ENCODE data around the gene IL17RE. TPM values are rescaled to one million over a fixed set of nuclear protein-coding genes. Genes with fewer than 3 reads are reported as not detected.

Gene IL17RE
- total RNA-seq, 1 experiment from 2014 or later = 77.3 TPM

DNA sequence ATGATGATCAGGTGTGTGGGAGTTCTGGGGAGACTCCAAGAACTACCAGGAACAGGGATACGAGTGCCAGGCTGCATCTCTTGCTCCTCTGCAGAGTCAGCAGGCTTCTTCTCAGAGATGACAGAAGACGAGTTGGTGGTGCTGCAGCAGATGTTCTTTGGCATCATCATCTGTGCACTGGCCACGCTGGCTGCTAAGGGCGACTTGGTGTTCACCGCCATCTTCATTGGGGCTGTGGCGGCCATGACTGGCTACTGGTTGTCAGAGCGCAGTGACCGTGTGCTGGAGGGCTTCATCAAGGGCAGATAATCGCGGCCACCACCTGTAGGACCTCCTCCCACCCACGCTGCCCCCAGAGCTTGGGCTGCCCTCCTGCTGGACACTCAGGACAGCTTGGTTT, 41.6 kb downstream of the IL17RE start:
- BruUV-seq (replicated peaks) = no TSS peak
- peak overlapping the region; percentile 16 for H3K4me3 Mint-ChIP-seq (ENCODE audit: unreplicated experiment)
- no peak for DNase-seq
- TF ChIP-seq CTCF (IDR thresholded peaks at IDR 0.05; ENCODE audit: insufficient read depth in 1 of 2, low read depth in 1 of 2, low read length in 1 of 2, severe bottlenecking in 1 of 2, unreplicated experiment in 1 of 2) = no peak
- Histone ChIP-seq H3K4me3 (ENCODE audit: low read depth, low read length) (no peak overlapping the region), H3K36me3 (ENCODE audit: control insufficient read depth, insufficient read depth, low read length) (no peaks in the 10 kb centered on the region), H3K27me3 (replicated peaks; ENCODE audit: control insufficient read depth, insufficient read depth, low read length) (no peaks in the 10 kb centered on the region), H3K4me1 (0 out of 2 replicates have a peak, but pooled peaks cover 6% of the 10 kb centered on the region), H3K9me3 (no peaks in the 10 kb centered on the region)
- no peaks in the 10 kb centered on the region for H3K4me1 Mint-ChIP-seq (ENCODE audit: low read depth, unreplicated experiment)
- ChIA-PET POLR2A (no interaction called here), CTCF (interaction anchor here (0.5 kb wide), 1 partner anchor 12 kb away, joined by 3 read pairs; no protein-coding TSS in a partner anchor)
- no peak overlapping the region for H3K27ac Mint-ChIP-seq (ENCODE audit: unreplicated experiment)
- peaks cover 15% of the 10 kb centered on the region for H3K36me3 Mint-ChIP-seq (ENCODE audit: insufficient read depth, unreplicated experiment)
- H3K9me3 Mint-ChIP-seq (ENCODE audit: unreplicated experiment) = no peaks in the 10 kb centered on the region
- no peaks in the 10 kb centered on the region for H3K27me3 Mint-ChIP-seq (ENCODE audit: insufficient read depth, unreplicated experiment)
- intact Hi-C loops (cut with micrococcal nuclease; ENCODE audit: unreplicated experiment) = no loop called here

DNA sequence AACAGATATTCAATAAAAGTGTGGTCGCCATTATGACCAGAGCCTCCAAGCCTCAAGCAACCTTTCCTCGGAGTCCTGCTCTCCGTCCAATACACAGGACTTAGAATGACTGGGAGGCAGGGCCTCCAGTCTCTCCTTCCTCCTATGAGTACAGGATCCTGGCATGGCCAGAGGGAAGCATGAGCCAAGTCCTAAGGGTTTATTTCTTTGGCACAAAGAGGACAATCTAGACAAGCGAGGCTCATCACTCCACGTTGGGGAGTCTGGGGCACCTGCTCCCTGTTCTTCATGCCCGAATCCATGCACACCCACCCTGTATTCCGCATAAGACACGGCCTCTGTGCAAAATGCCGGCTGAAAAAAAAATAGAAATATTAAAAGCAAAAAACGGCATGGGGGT, 42.7 kb downstream of the IL17RE start:
- peak overlapping the region; percentile 1; the same call in 1 of the 2 replicates for H3K4me3 ChIP-seq (ENCODE audit: low read depth, low read length)

More for the DNA sequence above, 42.7 kb downstream of the IL17RE start:
- H3K27me3 Mint-ChIP-seq (ENCODE audit: insufficient read depth, unreplicated experiment) = no peaks in the 10 kb centered on the region
- BruUV-seq (replicated peaks) = TSS peak; percentile 46
- Histone ChIP-seq H3K36me3 (ENCODE audit: control insufficient read depth, insufficient read depth, low read length) (no peaks in the 10 kb centered on the region; the same call in 1 of the 2 replicates), H3K4me1 (0 out of 2 replicates have a peak, but pooled peaks cover 6% of the 10 kb centered on the region), H3K9me3 (no peaks in the 10 kb centered on the region), H3K27me3 (replicated peaks; ENCODE audit: control insufficient read depth, insufficient read depth, low read length) (no peaks in the 10 kb centered on the region)
- DNase-seq = no peak
- no peak for TF ChIP-seq CTCF (IDR thresholded peaks at IDR 0.05; ENCODE audit: insufficient read depth in 1 of 2, low read depth in 1 of 2, low read length in 1 of 2, severe bottlenecking in 1 of 2, unreplicated experiment in 1 of 2)
- no peak overlapping the region for H3K27ac Mint-ChIP-seq (ENCODE audit: unreplicated experiment)
- H3K36me3 Mint-ChIP-seq (ENCODE audit: insufficient read depth, unreplicated experiment) = peaks cover 15% of the 10 kb centered on the region
- intact Hi-C loops (cut with micrococcal nuclease; ENCODE audit: unreplicated experiment) = no loop called here
- H3K4me1 Mint-ChIP-seq (ENCODE audit: low read depth, unreplicated experiment) = no peaks in the 10 kb centered on the region
- H3K4me3 Mint-ChIP-seq (ENCODE audit: unreplicated experiment) = peak overlapping the region; percentile 83
- ChIA-PET POLR2A (interaction anchor here (0.6 to 1.8 kb wide), 4 partner anchors 12 to 114 kb away, joined by 3 to 49 read pairs (median 5); partner anchors contain the start of gene CRELD1), CTCF (interaction anchor here (1.4 to 2.6 kb wide), 3 partner anchors 12 to 43 kb away, joined by 12 to 81 read pairs (median 14); partner anchors contain the start of genes CRELD1 and IL17RE)
- H3K9me3 Mint-ChIP-seq (ENCODE audit: unreplicated experiment) = no peaks in the 10 kb centered on the region
